Activated CD8-positive, alpha-beta memory T cell treated with anti-CD3 and anti-CD28 coated beads, Interleukin-2, amount 50 U/mL, for 24 hours (primary cell): ENCODE data around the gene HIVEP1.
"Not testable (repeated sequence)": the region's sequence is repeated elsewhere in the genome, so short reads cannot be mapped to it uniquely, and the experiment has no call there.

Experiments used
- DNase-seq: peaks from one replicate; pipeline ENCODE4 v3.0.0-alpha.2; 2020; ENCODE audit errors: extremely low read depth

HIVEP1 gene

GRCh38 chr6:12116978-12117377 is 104.9 kb downstream of the HIVEP1 start:
- no peak for DNase-seq

- DNase-seq: no peak
Observed at GRCh38 chr6:12118607-12119006, 106.5 kb downstream of the HIVEP1 start.

- peak; percentile 9 for DNase-seq
Observed at GRCh38 chr6:12119085-12119588, 107.0 kb downstream of the HIVEP1 start.

GRCh38 chr6:12125396-12125795 is 113.3 kb downstream of the HIVEP1 start:
- no peak for DNase-seq

- no peak for DNase-seq
Observed at GRCh38 chr6:12126051-12126450, 113.9 kb downstream of the HIVEP1 start.

- no peak for DNase-seq
Observed at GRCh38 chr6:12129523-12129922, 117.4 kb downstream of the HIVEP1 start.

- DNase-seq: no peak
Observed at GRCh38 chr6:12132351-12133222, 120.5 kb downstream of the HIVEP1 start.

- no peak for DNase-seq
Observed at GRCh38 chr6:12134581-12134980, 122.5 kb downstream of the HIVEP1 start.

GRCh38 chr6:12134991-12135390 is 122.9 kb downstream of the HIVEP1 start:
- DNase-seq: no peak

GRCh38 chr6:12136905-12137304 is 124.8 kb downstream of the HIVEP1 start:
- no peak for DNase-seq

- DNase-seq: no peak
Observed at GRCh38 chr6:12137480-12137879, 125.4 kb downstream of the HIVEP1 start.

- DNase-seq: no peak
Observed at GRCh38 chr6:12138381-12138780, 126.3 kb downstream of the HIVEP1 start.

- DNase-seq: no peak
Observed at GRCh38 chr6:12138936-12139335, 126.8 kb downstream of the HIVEP1 start.

- no peak for DNase-seq
Observed at GRCh38 chr6:12147557-12148316, 135.6 kb downstream of the HIVEP1 start.

- no peak for DNase-seq
Observed at GRCh38 chr6:12148317-12148801, 136.2 kb downstream of the HIVEP1 start.

GRCh38 chr6:12148841-12149240 is 136.7 kb downstream of the HIVEP1 start:
- no peak for DNase-seq

- no peak for DNase-seq
Observed at GRCh38 chr6:12149944-12150510, 137.9 kb downstream of the HIVEP1 start.

GRCh38 chr6:12150812-12151432 is 138.8 kb downstream of the HIVEP1 start:
- no peak for DNase-seq

- DNase-seq: no peak
Observed at GRCh38 chr6:12151433-12151820, 139.3 kb downstream of the HIVEP1 start.

- no peak for DNase-seq
Observed at GRCh38 chr6:12152023-12152970, 140.2 kb downstream of the HIVEP1 start.

GRCh38 chr6:12155769-12156168 is 143.7 kb downstream of the HIVEP1 start:
- not testable (repeated sequence) for DNase-seq
